H9 (cell line): Measurements from ENCODE around the gene CEP112. TPM values are rescaled to one million over a fixed set of nuclear protein-coding genes. Genes with fewer than 3 reads are reported as not detected.

Source experiments
- DNase-seq: peaks from one replicate; pipeline ENCODE4 v3.0.0-alpha.2; 2017
- H2AFZ ChIP-seq: one replicate; pipeline ENCODE4 v1.6.1; 2013; ENCODE audit warnings: mild to moderate bottlenecking, low read length, control low read depth, moderate library complexity
- H2AK5ac ChIP-seq: 2 replicates; pipeline ENCODE4 v1.6.1; 2013; ENCODE audit warnings: low read length, control low read depth, mixed read lengths; ENCODE audit not compliant: insufficient read length
- H2BK120ac ChIP-seq: one replicate; pipeline ENCODE4 v1.6.1; 2013; ENCODE audit warnings: low read depth, mild to moderate bottlenecking, low read length, control low read depth, inconsistent platforms; ENCODE audit not compliant: poor library complexity, severe bottlenecking
- H2BK12ac ChIP-seq: 2 replicates; pipeline ENCODE4 v1.6.1; 2013; ENCODE audit warnings: low read length, control low read depth, mixed read lengths, low read depth; ENCODE audit not compliant: insufficient read length
- H2BK15ac ChIP-seq: 2 replicates; pipeline ENCODE4 v1.6.1; 2013; ENCODE audit warnings: low read depth, low read length, control low read depth
- H2BK20ac ChIP-seq: one replicate; pipeline ENCODE4 v1.6.1; 2013; ENCODE audit warnings: low read depth, mild to moderate bottlenecking, low read length, control low read depth, inconsistent platforms; ENCODE audit not compliant: poor library complexity, severe bottlenecking
- H2BK5ac ChIP-seq: 2 replicates; pipeline ENCODE4 v1.6.1; 2013; ENCODE audit warnings: low read length, control low read depth, mixed read lengths; ENCODE audit not compliant: insufficient read length
- H3K14ac ChIP-seq: 2 replicates; pipeline ENCODE4 v1.6.1; 2013; ENCODE audit warnings: low read length, control low read depth; ENCODE audit not compliant: insufficient read depth
- H3K18ac ChIP-seq: 2 replicates; pipeline ENCODE4 v1.6.1; 2013; ENCODE audit warnings: low read depth, mild to moderate bottlenecking, mixed read lengths, low read length, control low read depth; ENCODE audit not compliant: insufficient read length
- H3K23ac ChIP-seq: 2 replicates; pipeline ENCODE4 v1.6.1; 2013; ENCODE audit warnings: low read length, control low read depth, mixed read lengths, low read depth; ENCODE audit not compliant: insufficient read length
- H3K23me2 ChIP-seq: 2 replicates; pipeline ENCODE4 v1.6.1; 2013; ENCODE audit warnings: low read depth, mild to moderate bottlenecking, mixed read lengths, low read length, control low read depth; ENCODE audit not compliant: insufficient read length, poor library complexity, severe bottlenecking
- H3K27ac ChIP-seq: 2 replicates; pipeline ENCODE4 v1.5.1; 2013; ENCODE audit warnings: low read length, control low read depth, mixed read lengths, low read depth; ENCODE audit not compliant: insufficient read length
- H3K27me3 ChIP-seq: 2 replicates; pipeline ENCODE4 v1.6.1; 2013; ENCODE audit warnings: low read length, control low read depth, inconsistent platforms; ENCODE audit not compliant: insufficient read depth
- H3K4ac ChIP-seq: 2 replicates; pipeline ENCODE4 v1.6.1; 2013; ENCODE audit warnings: low read depth, mild to moderate bottlenecking, control low read depth, inconsistent platforms, low read length, moderate library complexity
- H3K4me1 ChIP-seq: 2 replicates; pipeline ENCODE4 v1.6.1; 2013; ENCODE audit warnings: low read length, control low read depth, inconsistent platforms; ENCODE audit not compliant: insufficient read depth
- H3K4me2 ChIP-seq: 2 replicates; pipeline ENCODE4 v1.6.1; 2013; ENCODE audit warnings: low read length, control low read depth, mixed read lengths; ENCODE audit not compliant: insufficient read length, insufficient read depth
- H3K56ac ChIP-seq: 2 replicates; pipeline ENCODE4 v1.6.1; 2013; ENCODE audit warnings: low read depth, mild to moderate bottlenecking, mixed read lengths, low read length, control low read depth; ENCODE audit not compliant: insufficient read length
- H3K79me1 ChIP-seq: 2 replicates; pipeline ENCODE4 v1.6.1; 2013; ENCODE audit warnings: low read depth, mild to moderate bottlenecking, moderate library complexity, low read length, control low read depth, inconsistent platforms; ENCODE audit not compliant: insufficient read depth, poor library complexity, severe bottlenecking
- H3K79me2 ChIP-seq: 2 replicates; pipeline ENCODE4 v1.6.1; 2013; ENCODE audit warnings: low read length, control low read depth, inconsistent platforms; ENCODE audit not compliant: insufficient read depth
- H3K9ac ChIP-seq: 2 replicates; pipeline ENCODE4 v1.6.1; 2013; ENCODE audit warnings: low read length, control low read depth, mixed read lengths; ENCODE audit not compliant: insufficient read length; ENCODE audit errors: extremely low read depth
- H3K9me3 ChIP-seq: one replicate; pipeline ENCODE4 v1.6.1; 2013; ENCODE audit warnings: low read depth, low read length, inconsistent platforms; ENCODE audit not compliant: control insufficient read depth
- H3T11ph ChIP-seq: one replicate; pipeline ENCODE4 v1.6.1; 2013; ENCODE audit warnings: mild to moderate bottlenecking, low read length, control low read depth, inconsistent platforms
- H4K20me1 ChIP-seq: one replicate; pipeline ENCODE4 v1.6.1; 2013; ENCODE audit not compliant: control insufficient read depth, insufficient read length, insufficient read depth
- H4K5ac ChIP-seq: 2 replicates; pipeline ENCODE4 v1.6.1; 2013; ENCODE audit warnings: low read depth, mild to moderate bottlenecking, mixed read lengths, low read length, control low read depth; ENCODE audit not compliant: insufficient read length
- H4K8ac ChIP-seq: replicated peaks from 2 replicates; pipeline ENCODE4 v1.6.1; 2013; ENCODE audit warnings: low read length, control low read depth, mixed read lengths, low read depth; ENCODE audit not compliant: insufficient read length
- H4K91ac ChIP-seq: 2 replicates; pipeline ENCODE4 v1.6.1; 2013; ENCODE audit warnings: low read depth, mild to moderate bottlenecking, moderate library complexity, mixed read lengths, low read length, control low read depth; ENCODE audit not compliant: insufficient read length
- H3K27ac Mint-ChIP-seq, 3 experiments: 2 replicates in 2 of 3; 3 replicates in 1 of 3; pipeline ENCODE4 v1.8.0; 2020 to 2021; ENCODE audit warnings: mixed read lengths in 3 of 3, mild to moderate bottlenecking in 1 of 3, moderate library complexity in 1 of 3
- H3K27me3 Mint-ChIP-seq: 2 replicates; pipeline ENCODE4 v1.8.0; 2021; ENCODE audit warnings: low read depth, mild to moderate bottlenecking, moderate library complexity, mixed read lengths
- H3K36me3 Mint-ChIP-seq, 3 experiments: 2 replicates in 2 of 3; 3 replicates in 1 of 3; pipeline ENCODE4 v1.8.0; 2020 to 2021; ENCODE audit warnings: low read depth in 3 of 3, mixed read lengths in 3 of 3; ENCODE audit not compliant: insufficient read depth in 1 of 3
- H3K4me1 Mint-ChIP-seq, 2 experiments: 2 replicates each; pipeline ENCODE4 v1.8.0; 2020; ENCODE audit warnings: mixed read lengths in 2 of 2
- H3K4me3 Mint-ChIP-seq, 2 experiments: 2 replicates in 1 of 2; 3 replicates in 1 of 2; pipeline ENCODE4 v1.8.0; 2020 to 2021; ENCODE audit warnings: mild to moderate bottlenecking in 2 of 2, mixed read lengths in 2 of 2, moderate library complexity in 1 of 2
- H3K9me3 Mint-ChIP-seq, 2 experiments: 2 replicates in 1 of 2; 3 replicates in 1 of 2; pipeline ENCODE4 v1.8.0; 2020; ENCODE audit warnings: mild to moderate bottlenecking in 2 of 2, mixed read lengths in 2 of 2, moderate library complexity in 1 of 2
- CTCF ChIP-seq: fragments of 200-600 bp; sonication (generic); conservative IDR thresholded peaks from 3 replicates; pipeline ENCODE4 v1.8.0; 2021; ENCODE audit warnings: antibody characterized with exemption, mild to moderate bottlenecking
- total RNA-seq: library from RNA; stranded (reverse); gene quantifications from 2 replicates; pipeline ENCODE4 v1.2.1, GENCODE V29; 2021

CEP112 gene
- total RNA-seq, 1 experiment from 2014 or later: 5.4 TPM

DNA sequence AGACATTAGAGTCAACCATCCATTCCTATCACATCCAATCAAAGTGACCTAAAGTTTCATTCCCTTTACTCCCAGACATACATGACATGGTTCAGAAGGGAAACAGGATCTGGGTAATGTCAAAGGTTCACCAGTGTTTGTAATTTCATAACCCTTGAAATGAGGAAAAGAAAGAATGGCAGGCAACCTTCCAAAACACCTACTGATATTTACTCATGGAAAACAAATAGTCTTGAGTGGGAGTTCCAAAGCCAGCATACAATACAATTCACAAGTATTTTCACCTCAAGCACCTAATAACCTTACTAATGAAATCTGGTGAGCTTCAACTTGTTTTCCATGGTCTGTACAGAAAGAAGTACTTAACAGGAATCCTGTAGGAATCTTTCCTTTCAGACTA lies 557.9 kb downstream of the CEP112 start:
- Histone ChIP-seq H3K4me1 (no peaks in the 10 kb centered on the region; the same call in 1 of the 2 replicates), H3K79me2 (no peaks in the 10 kb centered on the region), H2BK5ac (no peak overlapping the region), H2AFZ (no peak overlapping the region), H2BK20ac (no peak overlapping the region), H2BK15ac (no peak overlapping the region), H2BK12ac (no peak overlapping the region), H2AK5ac (no peak overlapping the region), H4K8ac (no peak overlapping the region), H3K14ac (no peak overlapping the region), H3K23ac (no peak overlapping the region), H4K20me1 (no peaks in the 10 kb centered on the region), H3K9me3 (no peaks in the 10 kb centered on the region), H3K27me3 (no peaks in the 10 kb centered on the region), H3K9ac (no peak overlapping the region), H3K23me2 (no peaks in the 10 kb centered on the region), H2BK120ac (no peak overlapping the region), H3K56ac (no peak overlapping the region), H4K5ac (no peak overlapping the region), H3K4ac (no peak overlapping the region), H3K27ac (no peak overlapping the region), H3K4me2 (no peak overlapping the region), H4K91ac (no peak overlapping the region), H3T11ph (no peak overlapping the region), H3K79me1 (no peaks in the 10 kb centered on the region), H3K18ac (no peak overlapping the region)
- no peak for DNase-seq
- TF ChIP-seq CTCF: no peak
- no peaks in the 10 kb centered on the region for H3K36me3 Mint-ChIP-seq
- no peaks in the 10 kb centered on the region for H3K9me3 Mint-ChIP-seq
- peaks cover 22 to 24% of the 10 kb centered on the region in 2 experiments for H3K4me1 Mint-ChIP-seq
- no peaks in the 10 kb centered on the region for H3K27me3 Mint-ChIP-seq
- no peak overlapping the region for H3K4me3 Mint-ChIP-seq
- H3K27ac Mint-ChIP-seq: no peak overlapping the region
